K562 (cell line): ENCODE data around the gene NBPF3. TPM values are rescaled to one million over a fixed set of nuclear protein-coding genes. Genes with fewer than 3 reads are reported as not detected.

Experiments
- ATAC-seq: fragments of 200-7000 bp; cut with Tn5 transposase; 3 replicates; pipeline ENCODE4 v1.9.1; 2020; ENCODE audit warnings: moderate library complexity
- BruUV-seq: library from RNA; stranded (reverse); fragments of 400-500 nt; replicated peaks from 2 replicates; lab custom pipeline; 2021; lab: Mats Ljungman, UMichigan
- CTCF ChIA-PET: fragments of 300-600 bp; formaldehyde crosslinking; extraction: SDS; loops from one replicate; lab custom pipeline; 2021; ENCODE audit warnings: low intra/inter-chr PET ratio; lab: Yijun Ruan, JAX
- POLR2A ChIA-PET: fragments of 300-600, 350-650 bp; sonication (Branson Sonifier 250); formaldehyde crosslinking; extraction: SDS; loops from one replicate; lab custom pipeline; 2021; ENCODE audit warnings: antibody characterized with exemption, inconsistent platforms; lab: Yijun Ruan, JAX
- DNase-seq, 4 experiments: peaks; one replicate each; pipeline versions ENCODE4 v3.0.0 to v3.0.0-alpha.2; 2011 to 2018; ENCODE audit warnings: low spot score in 3 of 4, mixed read lengths in 3 of 4; ENCODE audit errors: extremely low read depth in 1 of 4
- FAIRE-seq: peaks from 2 replicates; lab custom pipeline; 2011; peaks lifted over from hg19 to GRCh38; lab: Jason Lieb, UNC
- H2AFZ ChIP-seq: 2 replicates; pipeline ENCODE4 v1.6.0; 2011; ENCODE audit warnings: low read depth, low read length, control low read depth, inconsistent platforms
- H3K27ac ChIP-seq: fragments of 200-600 bp; 3 replicates; pipeline ENCODE4 v1.8.0; 2011; ENCODE audit warnings: low read depth, mild to moderate bottlenecking, control low read depth, inconsistent platforms, low read length, moderate library complexity, mixed read lengths; ENCODE audit errors: extremely low read depth
- H3K27me3 ChIP-seq, 2 experiments: fragments of 300-600 bp in 1 of 2; 2 replicates in 1 of 2; 3 replicates in 1 of 2; pipeline versions ENCODE4 v1.6.0 to v1.8.0; 2011; ENCODE audit warnings: inconsistent platforms in 2 of 2, low read length in 2 of 2, mild to moderate bottlenecking in 1 of 2, mixed read lengths in 1 of 2, moderate library complexity in 1 of 2; ENCODE audit not compliant: control insufficient read depth in 2 of 2, insufficient read depth in 2 of 2
- H3K36me3 ChIP-seq: fragments of 300-600 bp; 3 replicates; pipeline ENCODE4 v1.8.0; 2011; ENCODE audit warnings: mild to moderate bottlenecking, low read length, inconsistent platforms; ENCODE audit not compliant: control insufficient read depth, insufficient read depth
- H3K4me1 ChIP-seq, 2 experiments: fragments of 200-600 bp in 1 of 2; replicated peaks in 1 of 2; 2 replicates in 1 of 2; 3 replicates in 1 of 2; pipeline versions ENCODE4 v1.5.1 to v1.8.0; 2011; ENCODE audit warnings: inconsistent platforms in 2 of 2, low read length in 2 of 2, mild to moderate bottlenecking in 1 of 2, mixed read lengths in 1 of 2, moderate library complexity in 1 of 2; ENCODE audit not compliant: control insufficient read depth in 2 of 2, insufficient read depth in 2 of 2
- H3K4me2 ChIP-seq: 2 replicates; pipeline ENCODE4 v1.6.1; 2011; ENCODE audit warnings: low read length, control low read depth, inconsistent platforms, mixed read lengths; ENCODE audit not compliant: insufficient read depth
- H3K4me3 ChIP-seq: fragments of 200-600 bp; sonication (generic), shearing (Covaris generic); 2 replicates; pipeline ENCODE4 v1.5.1; 2016; ENCODE audit warnings: control low read depth, inconsistent platforms
- H3K79me2 ChIP-seq: fragments of 200-600 bp; 3 replicates; pipeline ENCODE4 v1.8.0; 2011; ENCODE audit warnings: low read length, inconsistent platforms; ENCODE audit not compliant: control insufficient read depth, insufficient read depth
- H3K9ac ChIP-seq, 2 experiments: 2 replicates each; pipeline versions ENCODE4 v1.6.0 to v1.6.1; 2011; ENCODE audit warnings: low read depth in 2 of 2, low read length in 2 of 2, control low read depth in 1 of 2, inconsistent platforms in 1 of 2, mild to moderate bottlenecking in 1 of 2, mixed read lengths in 1 of 2; ENCODE audit not compliant: insufficient read depth in 1 of 2
- H3K9me1 ChIP-seq: one replicate; pipeline ENCODE4 v1.6.0; 2011; ENCODE audit warnings: inconsistent platforms, mild to moderate bottlenecking, low read length, moderate library complexity; ENCODE audit not compliant: control insufficient read depth, insufficient read depth
- H3K9me3 ChIP-seq: replicated peaks from 2 replicates; pipeline ENCODE4 v1.5.1; 2011; ENCODE audit warnings: low read depth, low read length, inconsistent platforms; ENCODE audit not compliant: control insufficient read depth, insufficient read depth
- H4K20me1 ChIP-seq: replicated peaks from 2 replicates; pipeline ENCODE4 v1.6.1; 2011; ENCODE audit warnings: low read length, inconsistent platforms, mixed read lengths; ENCODE audit not compliant: control insufficient read depth, insufficient read depth
- CEBPG ChIP-seq, 3 experiments: fragments of 200-800 bp in 1 of 3; sonication (Bioruptor generic) in 1 of 3; sonication (generic) in 1 of 3; formaldehyde crosslinking in 1 of 3; IDR thresholded peaks in 2 of 3; conservative IDR thresholded peaks in 1 of 3; 2 replicates each; pipeline versions ENCODE4 v1.6.1 to v1.8.0; 2016 to 2022; ENCODE audit warnings: missing compliant biosample characterization in 2 of 3, missing genetic modification characterization in 2 of 3, mild to moderate bottlenecking in 1 of 3, missing genetic modification reagents in 1 of 3
- TARDBP ChIP-seq: fragments of 450-650 bp; IDR thresholded peaks from 2 replicates; pipeline ENCODE4 v1.6.1; 2016
- WGBS: fragments of 100-300 bp; shearing (Covaris generic); methylation state at CpG from one replicate; pipeline ENCODE4 v1.1.6; 2016; ENCODE audit warnings: low coverage, mixed read lengths; ENCODE audit not compliant: insufficient coverage; ENCODE audit errors: missing lambda C conversion rate; 5-methylcytosine and 5-hydroxymethylcytosine counted together
- in situ Hi-C: fragments of 300-500 bp; cut with MboI; formaldehyde crosslinking; loops from 4 replicates; pipeline ENCODE4 v1.15.0; 2018; ENCODE audit warnings: inconsistent platforms, mixed read lengths
- intact Hi-C: fragments of 100-400 bp; cut with micrococcal nuclease; formaldehyde crosslinking; loops from 2 replicates; pipeline ENCODE4 v1.14.2; 2022
- polyA plus RNA-seq, 8 experiments: library from polyadenylated mRNA; depleted of rRNA in 4 of 8; stranded (reverse) in 5 of 8; unstranded in 3 of 8; fragments of >200 nt; fragmentation: Nextera tagmentation in 2 of 8; fragmentation: Illumina TruSeq in 1 of 8; extraction: Ambion mirVana in 2 of 8; extraction: Trizol in 1 of 8; gene quantifications; 2 replicates each; pipeline versions ENCODE4 v1.2.1 to v1.2.3, GENCODE V29; 2011 to 2014; ENCODE audit warnings: inconsistent platforms in 1 of 8, missing spikeins in 1 of 8
- total RNA-seq, 7 experiments: library from RNA; depleted of rRNA in 6 of 7; stranded (reverse); fragments of >200 nt in 6 of 7; fragmentation: Illumina TruSeq in 2 of 7; extraction: Trizol in 2 of 7; gene quantifications; 2 replicates each; pipeline versions ENCODE4 v1.2.1 to v1.2.3, GENCODE V29; 2011 to 2021; ENCODE audit warnings: low replicate concordance in 1 of 7

The NBPF3 gene
- total and polyA plus RNA-seq, 9 of the 15 experiments (the other 6 are each of a cell fraction or from before 2014, with no cell fraction given): 1.5 to 7.3 (median 5.4) TPM

- Histone ChIP-seq H3K9me1 (no peaks in the 10 kb centered on the region), H3K79me2 (no peaks in the 10 kb centered on the region), H2AFZ (no peak overlapping the region), H3K9me3 (no peaks in the 10 kb centered on the region), H3K4me1 (no peaks in the 10 kb centered on the region), H3K4me3 (no peak overlapping the region), H3K27ac (no peak overlapping the region), H3K36me3 (no peaks in the 10 kb centered on the region), H3K9ac (no peak overlapping the region), H3K4me2 (no peak overlapping the region), H4K20me1 (no peaks in the 10 kb centered on the region), H3K27me3 (peaks cover 17 to 64% of the 10 kb centered on the region in 2 experiments)
- POLR2A ChIA-PET: interaction anchor here (1.0 to 1.8 kb wide), 2 partner anchors 9 to 25 kb away, joined by 3 to 5 read pairs; no protein-coding TSS in a partner anchor
- peak; percentile 26 for FAIRE-seq
- CTCF ChIA-PET: no interaction called here
- in situ Hi-C loops: loop anchor here (25.0 kb wide), 1 partner anchor 145 kb away; the partner anchor contains the start of gene RAP1GAP
- TF ChIP-seq TARDBP (no peak), CEBPG (CRISPR knock-in tag; IDR thresholded peaks at IDR 0.05) (no peak), CEBPG (tag; conservative IDR thresholded peaks at IDR 0.05 in 1 of 2, IDR thresholded peaks at IDR 0.05 in 1 of 2) (0 out of 4 replicates have a peak, but pooled peaks of 1 of the 2 experiments have one; percentile 17)
- no TSS peak for BruUV-seq
- WGBS: 8% methylated on average over 3 of the region's 3 CpGs
- no peak for ATAC-seq
- intact Hi-C loops: loop anchor here (10.0 kb wide), 2 partner anchors 78 to 448 kb away; no protein-coding TSS in a partner anchor
- DNase-seq: no peak
These were observed 77.2 kb downstream of the NBPF3 start for GRCh38 chr1:21517161-21517589.
